Parathyroid adenoma (tissue), 2 donors: ENCODE results near the gene SHANK1.

ENCODE experiments used
- H2AFZ ChIP-seq: fragments of 300-600 bp; sonication (generic); one replicate; pipeline ENCODE4 v1.7.0; 2017; ENCODE audit warnings: antibody characterized with exemption, mild to moderate bottlenecking
- H3K27ac ChIP-seq: fragments of 300-600 bp; sonication (generic); one replicate; pipeline ENCODE4 v1.7.0; 2017
- H3K27me3 ChIP-seq: fragments of 300-600 bp; sonication (generic); one replicate; pipeline ENCODE4 v1.7.0; 2017; ENCODE audit warnings: low read length; ENCODE audit not compliant: control insufficient read depth, insufficient read depth
- H3K36me3 ChIP-seq: fragments of 300-600 bp; sonication (generic); one replicate; pipeline ENCODE4 v1.7.0; 2017; ENCODE audit warnings: low read length; ENCODE audit not compliant: control insufficient read depth, insufficient read depth
- H3K4me1 ChIP-seq: fragments of 300-600 bp; sonication (generic); one replicate; pipeline ENCODE4 v1.7.0; 2017; ENCODE audit warnings: control low read depth
- H3K4me2 ChIP-seq: fragments of 300-600 bp; sonication (generic); one replicate; pipeline ENCODE4 v1.7.0; 2017; ENCODE audit warnings: low read length
- H3K4me3 ChIP-seq: fragments of 300-600 bp; sonication (generic); one replicate; pipeline ENCODE4 v1.7.0; 2017; ENCODE audit warnings: low read depth, low read length
- H3K79me2 ChIP-seq: fragments of 300-600 bp; sonication (generic); one replicate; pipeline ENCODE4 v1.7.0; 2017; ENCODE audit warnings: control low read depth
- H3K9ac ChIP-seq: fragments of 300-600 bp; sonication (generic); one replicate; pipeline ENCODE4 v1.7.0; 2017; ENCODE audit warnings: mild to moderate bottlenecking
- H3K9me3 ChIP-seq: fragments of 300-600 bp; sonication (generic); one replicate; pipeline ENCODE4 v1.7.0; 2017; ENCODE audit warnings: low read length; ENCODE audit not compliant: control insufficient read depth
- CTCF ChIP-seq: fragments of 300-600 bp; sonication (generic); IDR thresholded peaks from one replicate; pipeline ENCODE4 v1.7.0; 2017; ENCODE audit warnings: antibody characterized with exemption, mild to moderate bottlenecking
- donor health status: primary hyperparathyroidism.

Gene SHANK1

DNA sequence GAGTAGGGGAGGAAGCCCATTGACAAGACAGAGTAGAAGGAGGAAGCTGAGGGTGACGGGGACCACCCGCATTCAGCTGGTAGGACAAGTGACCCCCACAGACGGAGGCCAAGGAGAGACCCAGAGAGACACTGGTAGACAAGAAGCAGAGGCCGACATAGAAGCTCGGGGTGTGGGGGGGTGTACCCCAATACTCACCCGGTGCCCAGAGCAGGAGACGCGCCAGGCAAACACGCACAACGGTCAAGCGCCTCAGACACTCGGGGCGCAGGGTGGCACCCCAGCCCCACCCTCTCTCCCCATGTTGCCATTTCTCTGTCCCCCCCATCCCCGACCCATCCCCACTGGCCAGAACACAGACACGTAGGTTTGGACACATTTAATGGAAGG lies 23.5 kb downstream of the SHANK1 start:
- Histone ChIP-seq H3K9ac (no peak overlapping the region), H2AFZ (peak overlapping the region; percentile 74), H3K36me3 (no peaks in the 10 kb centered on the region), H3K4me2 (no peak overlapping the region), H3K27ac (no peak overlapping the region), H3K27me3 (peaks cover 3% of the 10 kb centered on the region), H3K4me3 (no peak overlapping the region), H3K79me2 (no peaks in the 10 kb centered on the region), H3K4me1 (peaks cover 3% of the 10 kb centered on the region), H3K9me3 (no peaks in the 10 kb centered on the region)
- TF ChIP-seq CTCF: no peak

DNA sequence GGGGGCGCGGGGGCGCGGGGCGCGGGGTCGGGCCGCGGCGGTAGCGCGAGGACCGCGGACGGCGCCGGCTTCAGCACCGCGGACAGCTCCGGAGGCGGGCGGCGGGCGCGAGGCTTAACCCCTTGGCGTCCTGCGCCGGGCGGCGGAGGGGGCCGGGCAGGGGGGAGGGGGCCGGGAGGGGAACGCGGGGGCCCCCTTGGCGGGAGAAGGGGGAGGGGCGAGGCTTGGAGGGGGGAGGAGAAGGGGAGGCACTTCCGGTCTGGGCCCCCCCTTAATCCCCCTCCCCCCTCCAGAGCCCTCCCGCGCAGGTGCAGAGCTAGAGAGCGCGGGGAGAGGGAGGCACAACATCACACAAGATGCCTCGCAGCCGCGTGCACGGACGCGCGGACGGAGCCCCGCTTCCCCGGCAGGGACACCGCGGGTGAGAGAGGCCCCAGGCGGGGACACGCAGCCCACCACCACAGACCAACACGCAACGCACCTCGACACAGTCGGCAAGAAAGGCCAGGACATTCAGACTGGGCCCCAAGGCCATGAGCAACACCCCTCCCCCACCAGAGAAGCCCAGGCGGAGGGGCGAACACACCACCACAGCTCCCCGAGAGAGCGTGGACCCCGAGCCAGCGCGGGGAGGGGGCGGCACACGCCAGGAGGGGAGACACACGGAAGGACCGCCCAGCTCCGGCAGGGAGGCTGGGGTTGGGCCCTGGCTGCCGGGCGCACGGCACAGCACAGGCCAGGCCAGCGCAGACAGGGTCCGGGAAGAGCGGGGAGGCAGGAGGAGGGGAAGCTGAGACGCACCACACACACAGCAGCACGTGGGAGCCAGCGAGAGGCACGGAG lies 24.1 kb downstream of the SHANK1 start:
- TF ChIP-seq CTCF: no peak
- Histone ChIP-seq H3K9ac (no peak overlapping the region), H3K9me3 (no peaks in the 10 kb centered on the region), H3K4me1 (peaks cover 3% of the 10 kb centered on the region), H3K27me3 (peaks cover 3% of the 10 kb centered on the region), H3K4me2 (no peak overlapping the region), H3K27ac (no peak overlapping the region), H3K79me2 (no peaks in the 10 kb centered on the region), H2AFZ (peak overlapping the region; percentile 74), H3K36me3 (no peaks in the 10 kb centered on the region), H3K4me3 (no peak overlapping the region)

DNA sequence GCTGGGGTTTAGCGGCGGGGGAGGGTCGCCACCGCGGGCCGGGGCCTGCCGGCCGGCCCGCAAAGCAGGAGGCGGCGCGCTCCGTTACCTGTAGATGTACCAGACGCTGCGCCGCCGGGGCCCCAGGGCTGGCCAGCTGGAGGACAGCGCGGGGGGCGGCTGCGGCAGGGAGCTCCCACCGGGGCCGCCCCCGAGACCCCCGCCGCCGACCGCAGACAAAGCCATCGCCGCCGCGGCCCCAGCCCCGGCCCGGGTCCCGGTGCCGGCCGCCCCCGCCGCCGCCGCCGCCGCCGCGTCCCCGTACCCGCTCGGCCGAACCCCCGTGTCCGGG lies 24.8 kb downstream of the SHANK1 start:
- Histone ChIP-seq H3K79me2 (no peaks in the 10 kb centered on the region), H2AFZ (no peak overlapping the region), H3K9me3 (no peaks in the 10 kb centered on the region), H3K27me3 (peaks cover 3% of the 10 kb centered on the region), H3K36me3 (no peaks in the 10 kb centered on the region), H3K4me1 (peaks cover 3% of the 10 kb centered on the region), H3K27ac (no peak overlapping the region), H3K4me2 (no peak overlapping the region), H3K4me3 (no peak overlapping the region), H3K9ac (no peak overlapping the region)
- TF ChIP-seq CTCF: no peak

- no peaks in the 10 kb centered on the region for H3K36me3 ChIP-seq
- no peak overlapping the region for H2AFZ ChIP-seq
- H3K4me2 ChIP-seq: no peak overlapping the region
- H3K9ac ChIP-seq: no peak overlapping the region
- H3K4me3 ChIP-seq: no peak overlapping the region
- peaks cover 3% of the 10 kb centered on the region for H3K4me1 ChIP-seq
- no peak for TF ChIP-seq CTCF
- H3K27ac ChIP-seq: no peak overlapping the region
- H3K9me3 ChIP-seq: no peaks in the 10 kb centered on the region
- H3K79me2 ChIP-seq: no peaks in the 10 kb centered on the region
- H3K27me3 ChIP-seq: peaks cover 3% of the 10 kb centered on the region
Observed at GRCh38 chr19:50693064-50693975, 26.3 kb downstream of the SHANK1 start.
